HG02973 (cell line): ENCODE measurements around the gene SORCS1.
"Not testable (repeated sequence)": the region's sequence is repeated elsewhere in the genome, so short reads cannot be mapped to it uniquely, and the experiment has no call there.

ENCODE experiments used
- ATAC-seq: cut with Tn5 transposase; IDR thresholded peaks from one replicate; pipeline ENCODE4 v1.9.1; 2021; ENCODE audit warnings: moderate library complexity; ENCODE audit not compliant: unreplicated experiment

SORCS1 gene

GRCh38 chr10:106952033-106952432, 212.5 kb downstream of the SORCS1 start:
- no peak for ATAC-seq

GRCh38 chr10:106949680-106950478, 214.6 kb downstream of the SORCS1 start:
- no peak for ATAC-seq

GRCh38 chr10:106947643-106948042, 216.9 kb downstream of the SORCS1 start:
- ATAC-seq = peak; percentile 54

GRCh38 chr10:106942035-106942662, 222.4 kb downstream of the SORCS1 start:
- no peak for ATAC-seq

- ATAC-seq = no peak
Observed at GRCh38 chr10:106941297-106942034, 223.0 kb downstream of the SORCS1 start.

- no peak for ATAC-seq
Observed at GRCh38 chr10:106938513-106938912, 226.0 kb downstream of the SORCS1 start.

- ATAC-seq = peak; percentile 59
Observed at GRCh38 chr10:106935978-106936451, 228.5 kb downstream of the SORCS1 start.

- no peak for ATAC-seq
Observed at GRCh38 chr10:106931853-106932249, 232.7 kb downstream of the SORCS1 start.

GRCh38 chr10:106931159-106931852, 233.2 kb downstream of the SORCS1 start:
- ATAC-seq = peak; percentile 78

GRCh38 chr10:106930751-106931150, 233.8 kb downstream of the SORCS1 start:
- no peak for ATAC-seq

GRCh38 chr10:106929291-106929895, 235.1 kb downstream of the SORCS1 start:
- ATAC-seq = no peak

GRCh38 chr10:106928151-106928550, 236.4 kb downstream of the SORCS1 start:
- not testable (repeated sequence) for ATAC-seq

GRCh38 chr10:106925191-106925590, 239.3 kb downstream of the SORCS1 start:
- ATAC-seq = no peak

- no peak for ATAC-seq
Observed at GRCh38 chr10:106920538-106920937, 244.0 kb downstream of the SORCS1 start.

- ATAC-seq = peak; percentile 84
Observed at GRCh38 chr10:106919871-106920282, 244.6 kb downstream of the SORCS1 start.

- ATAC-seq = no peak
Observed at GRCh38 chr10:106917452-106918055, 247.0 kb downstream of the SORCS1 start.

GRCh38 chr10:106914016-106914415, 250.5 kb downstream of the SORCS1 start:
- ATAC-seq = no peak

GRCh38 chr10:106913348-106913747, 251.2 kb downstream of the SORCS1 start:
- no peak for ATAC-seq

- no peak for ATAC-seq
Observed at GRCh38 chr10:106911096-106911495, 253.4 kb downstream of the SORCS1 start.

GRCh38 chr10:106910666-106911065, 253.8 kb downstream of the SORCS1 start:
- no peak for ATAC-seq
